ENCODE measurements around the gene AFG3L2. TPM values are rescaled to one million over a fixed set of nuclear protein-coding genes. Genes with fewer than 3 reads are reported as not detected.

The AFG3L2 gene
- total and polyA plus RNA-seq, 4 donors = 22.5 to 55.4 (median 27.6) TPM

GRCh38 chr18:12318334-12318697, 58.7 kb downstream of the AFG3L2 start (continued):
- TF ChIP-seq REST (IDR thresholded peaks at IDR 0.05) = no peak
- TF ChIP-seq ZBTB33 (IDR thresholded peaks at IDR 0.05) = no peak
- TF ChIP-seq RXRA (IDR thresholded peaks at IDR 0.05) = no peak
- TF ChIP-seq JUND (IDR thresholded peaks at IDR 0.05) = no peak
- TF ChIP-seq EGR1 (IDR thresholded peaks at IDR 0.05; ENCODE audit: low read depth in 2 of 2) = no peak
- no peak for TF ChIP-seq SP1 (IDR thresholded peaks at IDR 0.05)

GRCh38 chr18:12317664-12318333, 59.2 kb downstream of the AFG3L2 start:
- DNase-seq (ENCODE audit: low spot score) = no peak
- Histone ChIP-seq H3K9me3 (ENCODE audit: control insufficient read depth in 4 of 4, low read length in 3 of 4) (no peaks in the 10 kb centered on the region), H3K36me3 (ENCODE audit: control insufficient read depth in 4 of 4, insufficient read depth in 3 of 4, low read depth in 1 of 4, low read length in 3 of 4) (peaks cover 0 to 3% (median 1%) of the 10 kb centered on the region in 4 donors), H3K9ac (ENCODE audit: low read depth in 1 of 2, low read length in 2 of 2) (no peak overlapping the region), H3K4me3 (ENCODE audit: low read depth in 1 of 3, low read length in 3 of 3) (no peak overlapping the region), H3K27ac (ENCODE audit: low read depth in 1 of 2, low read length in 2 of 2) (peak overlapping the region in 1 of 2 donors; percentile 25), H3K4me1 (ENCODE audit: control insufficient read depth in 4 of 4, insufficient read depth in 4 of 4, low read length in 3 of 4) (peaks cover 0 to 3% (median 0%) of the 10 kb centered on the region in 4 donors), H3K27me3 (ENCODE audit: control insufficient read depth in 4 of 4, insufficient read depth in 4 of 4, low read length in 3 of 4) (no peaks in the 10 kb centered on the region)
- TF ChIP-seq EGR1 (IDR thresholded peaks at IDR 0.05; ENCODE audit: low read depth in 2 of 2) = no peak
- peak; percentile 36 for TF ChIP-seq NR2F2 (IDR thresholded peaks at IDR 0.05)
- no peak for TF ChIP-seq ATF3 (IDR thresholded peaks at IDR 0.05)
- WGBS = 62% methylated on average over 6 of the region's 6 CpGs

GRCh38 chr18:12315911-12316310, 61.1 kb downstream of the AFG3L2 start:
- DNase-seq (ENCODE audit: low spot score) = peak; percentile 70
- 79% methylated on average over 5 of the region's 5 CpGs for WGBS
- H3K9me3 ChIP-seq (ENCODE audit: control insufficient read depth in 4 of 4, low read length in 3 of 4) = peaks cover 0 to 4% (median 0%) of the 10 kb centered on the region in 4 donors
- peaks cover 0 to 7% (median 3%) of the 10 kb centered on the region in 4 donors for H3K36me3 ChIP-seq (ENCODE audit: control insufficient read depth in 4 of 4, insufficient read depth in 3 of 4, low read depth in 1 of 4, low read length in 3 of 4)
- no peaks in the 10 kb centered on the region for H3K27me3 ChIP-seq (ENCODE audit: control insufficient read depth in 4 of 4, insufficient read depth in 4 of 4, low read length in 3 of 4)
- no peak overlapping the region for H3K27ac ChIP-seq (ENCODE audit: low read depth in 1 of 2, low read length in 2 of 2)
- H3K4me1 ChIP-seq (ENCODE audit: control insufficient read depth in 4 of 4, insufficient read depth in 4 of 4, low read length in 3 of 4) = peaks cover 0 to 3% (median 0%) of the 10 kb centered on the region in 4 donors
- H3K4me3 ChIP-seq (ENCODE audit: low read depth in 1 of 3, low read length in 3 of 3) = no peak overlapping the region
- H3K9ac ChIP-seq (ENCODE audit: low read depth in 1 of 2, low read length in 2 of 2) = no peak overlapping the region
- TF ChIP-seq TAF1 (conservative IDR thresholded peaks at IDR 0.05) (no peak), SP1 (IDR thresholded peaks at IDR 0.05) (no peak), REST (IDR thresholded peaks at IDR 0.05) (no peak), ATF3 (IDR thresholded peaks at IDR 0.05) (no peak)
